ENCODE measurements around the gene ATP9A.

ATP9A gene

DNA sequence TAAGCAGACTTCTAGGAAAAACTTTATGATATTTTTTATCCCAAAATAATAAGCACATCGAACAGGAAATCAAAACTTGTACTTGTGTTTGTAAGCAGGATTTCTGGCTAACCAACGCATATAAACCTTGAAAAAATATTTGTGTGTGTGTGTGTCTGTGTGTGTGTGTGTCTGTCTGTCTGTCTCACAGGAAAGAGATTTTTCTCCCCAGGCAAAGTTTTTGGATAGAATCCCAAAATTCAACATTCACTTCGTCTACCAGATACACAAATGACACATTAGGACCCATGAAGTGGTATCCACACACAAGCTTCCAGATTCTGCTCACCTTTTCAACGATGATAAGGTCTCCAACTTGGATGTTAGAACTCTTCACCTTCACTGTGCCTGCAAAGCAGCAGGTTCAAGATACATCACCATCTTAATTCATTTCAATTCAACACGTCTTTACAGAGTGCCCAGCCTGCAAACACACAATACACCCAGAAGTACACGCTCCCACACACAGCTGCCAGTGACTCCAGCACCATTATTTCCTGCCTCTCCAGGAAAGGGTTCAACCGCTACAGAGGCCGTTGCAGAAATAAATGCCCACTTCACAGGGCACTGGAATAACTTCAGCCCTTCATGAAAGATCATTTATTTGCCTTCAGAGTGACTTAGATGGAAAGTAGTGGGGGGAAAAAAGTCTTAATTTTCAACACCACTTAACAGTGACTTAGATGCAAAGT lies 70.9 kb downstream of the ATP9A start:
- H3K4me2 ChIP-seq (ENCODE audit: low read length), result no peak overlapping the region
- no peaks in the 10 kb centered on the region for H3K9me3 ChIP-seq (ENCODE audit: control insufficient read depth, insufficient read depth, low read length)
- H3K79me2 ChIP-seq (ENCODE audit: control insufficient read depth, low read length), result no peaks in the 10 kb centered on the region
- no peaks in the 10 kb centered on the region for H4K20me1 ChIP-seq (ENCODE audit: control insufficient read depth, insufficient read depth, low read depth, low read length)
- no peak overlapping the region for H3K27ac ChIP-seq (ENCODE audit: low read depth, low read length)
- H3K27me3 ChIP-seq (ENCODE audit: control insufficient read depth, low read length), result peaks cover 22% of the 10 kb centered on the region
- no peaks in the 10 kb centered on the region for H3K9me2 ChIP-seq (replicated peaks; ENCODE audit: control insufficient read depth, low read length)
- H3K4me3 ChIP-seq (ENCODE audit: low read length), result no peak overlapping the region
- no peak for TF ChIP-seq EZH2phosphoT487 (IDR thresholded peaks at IDR 0.05; ENCODE audit: borderline replicate concordance, low read length)
- TF ChIP-seq, protein P1, sequence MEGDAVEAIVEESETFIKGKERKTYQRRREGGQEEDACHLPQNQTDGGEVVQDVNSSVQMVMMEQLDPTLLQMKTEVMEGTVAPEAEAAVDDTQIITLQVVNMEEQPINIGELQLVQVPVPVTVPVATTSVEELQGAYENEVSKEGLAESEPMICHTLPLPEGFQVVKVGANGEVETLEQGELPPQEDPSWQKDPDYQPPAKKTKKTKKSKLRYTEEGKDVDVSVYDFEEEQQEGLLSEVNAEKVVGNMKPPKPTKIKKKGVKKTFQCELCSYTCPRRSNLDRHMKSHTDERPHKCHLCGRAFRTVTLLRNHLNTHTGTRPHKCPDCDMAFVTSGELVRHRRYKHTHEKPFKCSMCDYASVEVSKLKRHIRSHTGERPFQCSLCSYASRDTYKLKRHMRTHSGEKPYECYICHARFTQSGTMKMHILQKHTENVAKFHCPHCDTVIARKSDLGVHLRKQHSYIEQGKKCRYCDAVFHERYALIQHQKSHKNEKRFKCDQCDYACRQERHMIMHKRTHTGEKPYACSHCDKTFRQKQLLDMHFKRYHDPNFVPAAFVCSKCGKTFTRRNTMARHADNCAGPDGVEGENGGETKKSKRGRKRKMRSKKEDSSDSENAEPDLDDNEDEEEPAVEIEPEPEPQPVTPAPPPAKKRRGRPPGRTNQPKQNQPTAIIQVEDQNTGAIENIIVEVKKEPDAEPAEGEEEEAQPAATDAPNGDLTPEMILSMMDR (IDR thresholded peaks at IDR 0.05; ENCODE audit: low read depth, low read length, poor library complexity, severe bottlenecking), result no peak
- no peaks in the 10 kb centered on the region for H3K36me3 ChIP-seq (ENCODE audit: control insufficient read depth, low read length)
- H3K4me1 ChIP-seq (ENCODE audit: control insufficient read depth, low read length), result no peaks in the 10 kb centered on the region
- H3F3A ChIP-seq (ENCODE audit: control insufficient read depth, insufficient read depth), result no peaks in the 10 kb centered on the region

DNA sequence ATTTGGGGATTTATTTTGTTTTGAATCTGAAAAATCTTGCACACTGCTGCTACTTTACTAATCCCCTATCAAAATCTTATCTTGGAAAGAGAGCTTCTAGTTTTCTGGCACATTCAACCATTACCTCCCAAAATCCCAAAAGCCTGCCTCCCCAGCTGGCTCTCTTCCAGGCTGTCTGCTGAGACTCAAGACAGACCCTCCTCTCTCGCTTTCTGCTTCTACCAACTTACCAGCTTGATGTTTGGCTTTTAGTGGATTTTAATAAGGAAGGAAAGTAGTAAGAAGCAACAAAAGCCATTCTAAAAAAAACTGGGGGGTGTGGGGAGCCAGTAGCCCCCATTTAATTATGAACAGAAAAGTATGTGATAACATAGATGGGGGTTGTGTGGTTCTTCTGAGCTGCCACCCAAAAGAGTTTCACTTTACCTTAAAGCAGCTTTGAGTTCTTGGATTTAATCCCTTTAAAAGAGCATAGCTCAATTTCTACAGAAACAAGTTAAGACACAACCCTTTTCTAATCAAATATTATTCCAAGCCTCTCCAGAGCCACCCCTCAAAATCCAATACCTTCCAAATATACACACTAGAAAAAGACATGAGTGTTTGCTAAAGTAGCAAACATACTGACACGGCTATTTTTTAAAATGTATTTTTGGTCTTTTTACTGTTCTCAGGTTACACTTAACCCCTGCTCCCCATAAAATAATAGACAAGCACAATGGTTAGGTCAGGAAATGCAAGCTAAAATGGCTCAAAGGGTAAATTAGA lies 71.7 kb downstream of the ATP9A start:
- Histone ChIP-seq H3K27ac (ENCODE audit: low read depth, low read length) (no peak overlapping the region), H3K4me3 (ENCODE audit: low read length) (no peak overlapping the region), H3F3A (ENCODE audit: control insufficient read depth, insufficient read depth) (no peaks in the 10 kb centered on the region), H3K27me3 (ENCODE audit: control insufficient read depth, low read length) (peaks cover 22% of the 10 kb centered on the region), H3K4me1 (ENCODE audit: control insufficient read depth, low read length) (no peaks in the 10 kb centered on the region), H4K20me1 (ENCODE audit: control insufficient read depth, insufficient read depth, low read depth, low read length) (no peaks in the 10 kb centered on the region), H3K9me3 (ENCODE audit: control insufficient read depth, insufficient read depth, low read length) (no peaks in the 10 kb centered on the region), H3K9me2 (replicated peaks; ENCODE audit: control insufficient read depth, low read length) (no peaks in the 10 kb centered on the region), H3K4me2 (ENCODE audit: low read length) (no peak overlapping the region), H3K36me3 (ENCODE audit: control insufficient read depth, low read length) (no peaks in the 10 kb centered on the region), H3K79me2 (ENCODE audit: control insufficient read depth, low read length) (no peaks in the 10 kb centered on the region)
- TF ChIP-seq EZH2phosphoT487 (IDR thresholded peaks at IDR 0.05; ENCODE audit: borderline replicate concordance, low read length), result no peak
- TF ChIP-seq, protein P1 (IDR thresholded peaks at IDR 0.05; ENCODE audit: low read depth, low read length, poor library complexity, severe bottlenecking), result no peak

DNA sequence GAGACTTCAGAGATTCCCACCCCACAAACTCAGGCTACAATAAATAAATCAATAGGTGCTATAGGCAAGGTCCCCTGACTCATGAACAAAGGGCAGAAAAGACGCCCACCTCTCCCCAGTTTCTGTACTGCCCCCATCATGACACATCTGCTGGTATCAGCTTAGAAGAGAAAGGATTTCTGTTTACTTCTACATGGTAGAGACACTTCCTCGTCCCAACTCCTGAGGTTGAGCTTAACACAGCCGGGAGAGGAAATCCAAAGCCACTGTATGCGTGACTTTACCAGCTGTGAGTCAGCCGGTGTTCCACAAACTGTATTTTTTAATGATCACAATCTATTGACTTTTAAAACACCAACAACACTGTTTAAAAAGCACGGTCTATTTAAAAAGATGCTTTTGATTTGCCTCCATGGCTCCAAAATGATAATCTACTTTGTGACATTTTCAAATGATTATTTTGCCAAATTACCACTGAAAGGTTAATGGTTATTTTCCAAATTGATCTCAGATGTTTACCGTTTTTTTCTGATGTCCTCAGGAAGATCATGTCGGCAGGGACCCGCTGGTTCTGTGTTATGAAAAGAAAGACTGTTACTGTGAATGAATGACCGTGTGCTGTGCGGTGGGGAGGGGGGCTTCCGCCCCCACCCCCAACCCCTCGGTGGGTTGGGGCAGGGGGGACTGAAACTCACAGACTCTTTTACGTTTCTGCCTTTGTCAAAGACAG lies 72.5 kb downstream of the ATP9A start:
- Histone ChIP-seq H3K79me2 (ENCODE audit: control insufficient read depth, low read length) (no peaks in the 10 kb centered on the region), H3K9me3 (ENCODE audit: control insufficient read depth, insufficient read depth, low read length) (no peaks in the 10 kb centered on the region), H3K4me1 (ENCODE audit: control insufficient read depth, low read length) (no peaks in the 10 kb centered on the region), H3K9me2 (replicated peaks; ENCODE audit: control insufficient read depth, low read length) (no peaks in the 10 kb centered on the region), H3F3A (ENCODE audit: control insufficient read depth, insufficient read depth) (no peaks in the 10 kb centered on the region), H4K20me1 (ENCODE audit: control insufficient read depth, insufficient read depth, low read depth, low read length) (no peaks in the 10 kb centered on the region), H3K36me3 (ENCODE audit: control insufficient read depth, low read length) (no peaks in the 10 kb centered on the region), H3K27me3 (ENCODE audit: control insufficient read depth, low read length) (peaks cover 22% of the 10 kb centered on the region), H3K27ac (ENCODE audit: low read depth, low read length) (no peak overlapping the region), H3K4me3 (ENCODE audit: low read length) (no peak overlapping the region), H3K4me2 (ENCODE audit: low read length) (no peak overlapping the region)
- no peak for TF ChIP-seq EZH2phosphoT487 (IDR thresholded peaks at IDR 0.05; ENCODE audit: borderline replicate concordance, low read length)
- TF ChIP-seq, protein P1 (IDR thresholded peaks at IDR 0.05; ENCODE audit: low read depth, low read length, poor library complexity, severe bottlenecking), result no peak

All from DOHH2 (cell line).